ENCODE measurements around the gene OR9Q1. TPM values are rescaled to one million over a fixed set of nuclear protein-coding genes. Genes with fewer than 3 reads are reported as not detected.

The OR9Q1 gene
- total and polyA plus RNA-seq, 2 of the 4 experiments (the other 2 are of a cell fraction): not detected

DNA sequence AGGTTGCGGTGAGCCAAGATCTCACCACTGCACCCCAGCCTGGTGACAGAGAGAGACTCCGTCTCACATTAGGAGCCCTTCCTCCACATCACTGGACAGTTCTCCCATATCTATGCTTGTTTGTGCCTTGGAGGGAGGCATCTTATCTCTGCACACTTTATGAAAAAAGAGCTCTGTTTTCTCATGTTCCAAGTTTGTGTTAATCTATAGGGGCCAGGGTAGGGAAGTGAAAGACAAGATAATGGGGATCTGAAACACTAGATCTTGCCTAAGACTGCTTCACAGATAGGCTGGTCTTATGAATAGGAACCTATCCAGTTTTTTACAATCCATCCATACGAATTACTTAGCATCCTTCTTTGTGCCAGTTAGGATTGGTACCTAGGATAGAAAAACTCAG is 24.1 kb downstream of the OR9Q1 start:
- Histone ChIP-seq H2AK9ac (replicated peaks; ENCODE audit: low read depth, low read length, poor library complexity) (no peak overlapping the region), H2BK20ac (ENCODE audit: low read depth, low read length) (no peak overlapping the region), H3K27ac (ENCODE audit: insufficient read depth, low read length) (no peak overlapping the region), H3K18ac (ENCODE audit: low read depth, low read length) (no peak overlapping the region), H3K36me3 (ENCODE audit: control insufficient read depth, insufficient read depth, low read length) (no peaks in the 10 kb centered on the region), H3K79me1 (ENCODE audit: low read depth in 1 of 2, low read length in 2 of 2) (no peaks in the 10 kb centered on the region), H4K5ac (ENCODE audit: low read depth, low read length) (no peak overlapping the region), H3K9me1 (ENCODE audit: insufficient read depth, low read length) (no peaks in the 10 kb centered on the region), H3K4me3 (ENCODE audit: insufficient read depth, low read depth, low read length) (no peak overlapping the region), H2BK15ac (ENCODE audit: low read depth, low read length) (no peak overlapping the region), H4K91ac (ENCODE audit: insufficient read depth, low read depth, low read length) (no peak overlapping the region), H2AK5ac (ENCODE audit: low read depth, low read length) (no peak overlapping the region), H3K56ac (ENCODE audit: extremely low read depth, insufficient read depth, low read length) (no peak overlapping the region), H3K4me1 (ENCODE audit: control insufficient read depth, insufficient read depth, low read length) (no peaks in the 10 kb centered on the region; the same call in 1 of the 2 replicates), H3K4me2 (ENCODE audit: low read depth, low read length) (no peak overlapping the region), H3K14ac (replicated peaks; ENCODE audit: low read depth, low read length) (no peak overlapping the region), H3K27me3 (ENCODE audit: control insufficient read depth, insufficient read depth, low read length) (no peaks in the 10 kb centered on the region), H2BK120ac (ENCODE audit: low read depth, low read length) (no peak overlapping the region), H2BK5ac (ENCODE audit: low read depth, low read length, poor library complexity, severe bottlenecking) (no peak overlapping the region), H4K8ac (ENCODE audit: low read depth in 2 of 2, low read length in 2 of 2) (no peak overlapping the region), H4K20me1 (ENCODE audit: insufficient read depth, low read length) (no peaks in the 10 kb centered on the region), H2AFZ (replicated peaks; ENCODE audit: low read length, poor library complexity) (no peak overlapping the region), H3K4ac (ENCODE audit: low read depth, low read length) (no peak overlapping the region), H3K9me3 (ENCODE audit: control insufficient read depth, insufficient read depth, low read length) (no peaks in the 10 kb centered on the region), H3K9ac (ENCODE audit: low read depth, low read length) (no peak overlapping the region), H3K23ac (ENCODE audit: low read depth, low read length) (no peak overlapping the region)
- ATAC-seq (ENCODE audit: low read depth): no peak
- no peak for DNase-seq
- WGBS, 2 experiments (ENCODE audit: extremely low coverage in 2 of 2, insufficient read length in 1 of 2): no CpG with 5 or more reads among the region's 3 CpGs
- POLR2A ChIA-PET (ENCODE audit: unreplicated experiment): no interaction called here
- CTCF ChIA-PET: no interaction called here
- dilution Hi-C loops (cut with HindIII; ENCODE audit: low sequenced_read_pairs, unreplicated experiment) (no loop called here), intact Hi-C loops (cut with micrococcal nuclease) (no loop called here), in situ Hi-C loops (cut with MboI; ENCODE audit: low sequenced_read_pairs) (no loop called here)
- TF ChIP-seq MXI1 (IDR thresholded peaks at IDR 0.05; ENCODE audit: borderline replicate concordance, low read depth, low read length): no peak
- TF ChIP-seq RFX5 (IDR thresholded peaks at IDR 0.05; ENCODE audit: low read depth, low read length): no peak
- no peak for TF ChIP-seq SMC3 (IDR thresholded peaks at IDR 0.05; ENCODE audit: low read depth, low read length)
- no peak for TF ChIP-seq RCOR1 (IDR thresholded peaks at IDR 0.05; ENCODE audit: insufficient replicate concordance, low read length)
- TF ChIP-seq, protein P1, sequence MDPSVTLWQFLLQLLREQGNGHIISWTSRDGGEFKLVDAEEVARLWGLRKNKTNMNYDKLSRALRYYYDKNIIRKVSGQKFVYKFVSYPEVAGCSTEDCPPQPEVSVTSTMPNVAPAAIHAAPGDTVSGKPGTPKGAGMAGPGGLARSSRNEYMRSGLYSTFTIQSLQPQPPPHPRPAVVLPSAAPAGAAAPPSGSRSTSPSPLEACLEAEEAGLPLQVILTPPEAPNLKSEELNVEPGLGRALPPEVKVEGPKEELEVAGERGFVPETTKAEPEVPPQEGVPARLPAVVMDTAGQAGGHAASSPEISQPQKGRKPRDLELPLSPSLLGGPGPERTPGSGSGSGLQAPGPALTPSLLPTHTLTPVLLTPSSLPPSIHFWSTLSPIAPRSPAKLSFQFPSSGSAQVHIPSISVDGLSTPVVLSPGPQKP (IDR thresholded peaks at IDR 0.05; ENCODE audit: borderline replicate concordance, low read depth, low read length): no peak
- TF ChIP-seq BHLHE40 (IDR thresholded peaks at IDR 0.05; ENCODE audit: low read depth, low read length): no peak
- no peak for TF ChIP-seq MAFK (IDR thresholded peaks at IDR 0.05; ENCODE audit: low read depth, low read length)
- no peak for TF ChIP-seq MAZ (IDR thresholded peaks at IDR 0.05; ENCODE audit: borderline replicate concordance, low read depth, low read length)
- no peak for TF ChIP-seq CHD1 (IDR thresholded peaks at IDR 0.05; ENCODE audit: low read depth, low read length)
- TF ChIP-seq, protein P2, sequence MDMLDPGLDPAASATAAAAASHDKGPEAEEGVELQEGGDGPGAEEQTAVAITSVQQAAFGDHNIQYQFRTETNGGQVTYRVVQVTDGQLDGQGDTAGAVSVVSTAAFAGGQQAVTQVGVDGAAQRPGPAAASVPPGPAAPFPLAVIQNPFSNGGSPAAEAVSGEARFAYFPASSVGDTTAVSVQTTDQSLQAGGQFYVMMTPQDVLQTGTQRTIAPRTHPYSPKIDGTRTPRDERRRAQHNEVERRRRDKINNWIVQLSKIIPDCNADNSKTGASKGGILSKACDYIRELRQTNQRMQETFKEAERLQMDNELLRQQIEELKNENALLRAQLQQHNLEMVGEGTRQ (IDR thresholded peaks at IDR 0.05; ENCODE audit: low read depth, low read length): no peak
- TF ChIP-seq POLR2A (IDR thresholded peaks at IDR 0.05; ENCODE audit: low read depth, low read length): no peak
- no TSS peak for BruUV-seq (replicated peaks)
